ENCODE measurements around the gene ATOH8. TPM values are rescaled to one million over a fixed set of nuclear protein-coding genes. Genes with fewer than 3 reads are reported as not detected.
"Not testable (repeated sequence)": the region's sequence is repeated elsewhere in the genome, so short reads cannot be mapped to it uniquely, and the experiment has no call there.

The ATOH8 gene
- total RNA-seq, 2 donors from 2014 or later, result 2.5 TPM

- Histone ChIP-seq H3K27ac (no peak overlapping the region), H3K9ac (ENCODE audit: low read depth in 2 of 2, low read length in 2 of 2) (peak overlapping the region in 1 of 2 donors; percentile 15), H3K4me3 (no peak overlapping the region), H3K36me3 (no peaks in the 10 kb centered on the region), H3K4me1 (no peaks in the 10 kb centered on the region), H3K9me3 (no peaks in the 10 kb centered on the region), H3K27me3 (no peaks in the 10 kb centered on the region)
- no peak for DNase-seq
- intact Hi-C loops (cut with DNase I), result no loop called here
- no peak for TF ChIP-seq CTCF (IDR thresholded peaks at IDR 0.05)
Observed at GRCh38 chr2:85710687-85711577, 42.9 kb upstream of the ATOH8 start.

GRCh38 chr2:85711578-85712060 lies 42.2 kb upstream of the ATOH8 start:
- Histone ChIP-seq H3K9me3 (no peaks in the 10 kb centered on the region), H3K4me1 (no peaks in the 10 kb centered on the region), H3K36me3 (no peaks in the 10 kb centered on the region), H3K27ac (no peak overlapping the region), H3K4me3 (no peak overlapping the region), H3K9ac (ENCODE audit: low read depth in 2 of 2, low read length in 2 of 2) (no peak overlapping the region), H3K27me3 (no peaks in the 10 kb centered on the region)
- no peak for TF ChIP-seq CTCF (IDR thresholded peaks at IDR 0.05)
- intact Hi-C loops (cut with DNase I), result no loop called here
- DNase-seq, result no peak

GRCh38 chr2:85712336-85712735 lies 41.5 kb upstream of the ATOH8 start:
- Histone ChIP-seq H3K4me1 (no peaks in the 10 kb centered on the region), H3K27me3 (no peaks in the 10 kb centered on the region), H3K4me3 (no peak overlapping the region), H3K9me3 (no peaks in the 10 kb centered on the region), H3K9ac (ENCODE audit: low read depth in 2 of 2, low read length in 2 of 2) (no peak overlapping the region), H3K27ac (no peak overlapping the region), H3K36me3 (no peaks in the 10 kb centered on the region)
- no peak for TF ChIP-seq CTCF (IDR thresholded peaks at IDR 0.05)
- intact Hi-C loops (cut with DNase I), result no loop called here
- no peak for DNase-seq

GRCh38 chr2:85712849-85713612 lies 40.8 kb upstream of the ATOH8 start:
- Histone ChIP-seq H3K36me3 (no peaks in the 10 kb centered on the region), H3K27me3 (no peaks in the 10 kb centered on the region), H3K27ac (no peak overlapping the region), H3K4me1 (no peaks in the 10 kb centered on the region), H3K4me3 (no peak overlapping the region), H3K9me3 (no peaks in the 10 kb centered on the region), H3K9ac (ENCODE audit: low read depth in 2 of 2, low read length in 2 of 2) (no peak overlapping the region)
- no peak for TF ChIP-seq CTCF (IDR thresholded peaks at IDR 0.05)
- DNase-seq, result no peak
- intact Hi-C loops (cut with DNase I), result no loop called here

GRCh38 chr2:85713836-85714235 lies 40.0 kb upstream of the ATOH8 start:
- Histone ChIP-seq H3K27me3 (no peaks in the 10 kb centered on the region), H3K9ac (ENCODE audit: low read depth in 2 of 2, low read length in 2 of 2) (no peak overlapping the region), H3K4me1 (no peaks in the 10 kb centered on the region), H3K4me3 (no peak overlapping the region), H3K9me3 (no peaks in the 10 kb centered on the region), H3K36me3 (no peaks in the 10 kb centered on the region), H3K27ac (no peak overlapping the region)
- TF ChIP-seq CTCF (IDR thresholded peaks at IDR 0.05), result no peak
- no peak for DNase-seq
- intact Hi-C loops (cut with DNase I), result no loop called here

GRCh38 chr2:85714421-85714820 lies 39.4 kb upstream of the ATOH8 start:
- H3K9me3 ChIP-seq; H3K9ac ChIP-seq (ENCODE audit: low read depth in 2 of 2, low read length in 2 of 2); H3K4me1 ChIP-seq; intact Hi-C loops (cut with DNase I); DNase-seq; H3K4me3 ChIP-seq; H3K27me3 ChIP-seq; H3K27ac ChIP-seq; H3K36me3 ChIP-seq: not testable (repeated sequence)

All from colonic mucosa (tissue), 4 donors.